Keratinocyte (primary cell): ENCODE results near the gene SLC1A3. TPM values are rescaled to one million over a fixed set of nuclear protein-coding genes. Genes with fewer than 3 reads are reported as not detected.

Source experiments
- DNase-seq: peaks from one replicate; pipeline ENCODE4 v3.0.0-alpha.2; 2011; ENCODE audit warnings: low read depth, missing footprints, low spot score
- FAIRE-seq: peaks from 2 replicates; lab custom pipeline; 2011; peaks lifted over from hg19 to GRCh38; lab: Jason Lieb, UNC
- H2AFZ ChIP-seq: 2 replicates; pipeline ENCODE4 v1.6.0; 2012; ENCODE audit warnings: low read length, control low read depth, inconsistent platforms; ENCODE audit not compliant: control insufficient read depth
- H3K27ac ChIP-seq: 2 replicates; pipeline ENCODE4 v1.5.1; 2011; ENCODE audit warnings: low read length; ENCODE audit not compliant: control insufficient read depth, insufficient read depth
- H3K27me3 ChIP-seq: 3 replicates; pipeline ENCODE4 v1.6.0; 2011; ENCODE audit warnings: low read length; ENCODE audit not compliant: control insufficient read depth, insufficient read depth; ENCODE audit errors: extremely low read depth
- H3K36me3 ChIP-seq, 2 experiments: 2 replicates in 1 of 2; 3 replicates in 1 of 2; pipeline ENCODE4 v1.5.1; 2011; ENCODE audit warnings: low read length in 2 of 2, mild to moderate bottlenecking in 1 of 2; ENCODE audit not compliant: control insufficient read depth in 2 of 2, insufficient read depth in 2 of 2; ENCODE audit errors: extremely low read depth in 1 of 2
- H3K4me1 ChIP-seq: 3 replicates; pipeline ENCODE4 v1.5.1; 2011; ENCODE audit warnings: low read length; ENCODE audit not compliant: control insufficient read depth, insufficient read depth; ENCODE audit errors: extremely low read depth
- H3K4me2 ChIP-seq: 3 replicates; pipeline ENCODE4 v1.6.0; 2011; ENCODE audit warnings: low read depth, low read length; ENCODE audit not compliant: control insufficient read depth, insufficient read depth; ENCODE audit errors: extremely low read depth
- H3K4me3 ChIP-seq, 3 experiments: fragments of 200-600 bp in 1 of 3; sonication (generic) in 1 of 3; 2 replicates in 2 of 3; 3 replicates in 1 of 3; pipeline ENCODE4 v1.5.1; 2011 to 2016; ENCODE audit warnings: low read length in 3 of 3, mild to moderate bottlenecking in 3 of 3, control low read depth in 2 of 3, inconsistent platforms in 1 of 3, low read depth in 1 of 3, mixed read lengths in 1 of 3, mixed run types in 1 of 3, moderate library complexity in 1 of 3; ENCODE audit not compliant: control insufficient read depth in 2 of 3, insufficient read depth in 2 of 3; ENCODE audit errors: extremely low read depth in 1 of 3
- H3K79me2 ChIP-seq: 2 replicates; pipeline ENCODE4 v1.6.0; 2012; ENCODE audit warnings: low read length; ENCODE audit not compliant: control insufficient read depth, insufficient read depth
- H3K9ac ChIP-seq: 3 replicates; pipeline ENCODE4 v1.6.0; 2011; ENCODE audit warnings: low read length; ENCODE audit not compliant: control insufficient read depth, insufficient read depth; ENCODE audit errors: extremely low read depth
- H3K9me1 ChIP-seq: 3 replicates; pipeline ENCODE4 v1.6.0; 2011; ENCODE audit warnings: low read length; ENCODE audit not compliant: control insufficient read depth, insufficient read depth; ENCODE audit errors: extremely low read depth
- H3K9me3 ChIP-seq: 2 replicates; pipeline ENCODE4 v1.5.1; 2012; ENCODE audit warnings: low read depth, low read length; ENCODE audit not compliant: control insufficient read depth
- H4K20me1 ChIP-seq: 3 replicates; pipeline ENCODE4 v1.6.0; 2011; ENCODE audit warnings: low read length; ENCODE audit not compliant: control insufficient read depth, insufficient read depth; ENCODE audit errors: extremely low read depth
- EZH2 ChIP-seq: IDR thresholded peaks from one replicate; pipeline ENCODE4 v1.6.1; 2012; ENCODE audit warnings: inconsistent platforms, mild to moderate bottlenecking, low read length, moderate library complexity
- dilution Hi-C: fragments of 300-500 bp; cut with MboI; formaldehyde crosslinking; loops from one replicate; pipeline ENCODE4 v1.7.0; 2020; ENCODE audit warnings: low sequenced_read_pairs; ENCODE audit not compliant: extremely low pct_ligation_motif_present
- polyA plus RNA-seq, 5 experiments: library from polyadenylated mRNA; depleted of rRNA in 3 of 5; stranded (reverse) in 3 of 5; stranded (forward) in 1 of 5; unstranded in 1 of 5; fragments of >200 nt; gene quantifications; 1 replicate in 1 of 5; 2 replicates in 3 of 5; 3 replicates in 1 of 5; pipeline versions ENCODE4 v1.2.1 to v1.2.3, GENCODE V29; 2011 to 2012; ENCODE audit warnings: missing spikeins in 2 of 5, low read depth in 1 of 5, low replicate concordance in 1 of 5
- TF ChIP-seq, protein P1 (sequence below), 3 experiments: IDR thresholded peaks in 1 of 3; conservative IDR thresholded peaks in 1 of 3; optimal IDR thresholded peaks in 1 of 3; 2 replicates in 2 of 3; 3 replicates in 1 of 3; pipeline versions ENCODE3 to v1.5.1; 2011; ENCODE audit warnings: low read length in 3 of 3, mild to moderate bottlenecking in 3 of 3, moderate library complexity in 2 of 3, control low read depth in 1 of 3, inconsistent platforms in 1 of 3; ENCODE audit not compliant: insufficient read depth in 2 of 3; ENCODE audit errors: extremely low read depth in 1 of 3

SLC1A3 gene
- polyA plus RNA-seq, 1 donor (not counting 4 experiments of a cell fraction or from before 2014, with no cell fraction given): 22.2 TPM

DNA sequence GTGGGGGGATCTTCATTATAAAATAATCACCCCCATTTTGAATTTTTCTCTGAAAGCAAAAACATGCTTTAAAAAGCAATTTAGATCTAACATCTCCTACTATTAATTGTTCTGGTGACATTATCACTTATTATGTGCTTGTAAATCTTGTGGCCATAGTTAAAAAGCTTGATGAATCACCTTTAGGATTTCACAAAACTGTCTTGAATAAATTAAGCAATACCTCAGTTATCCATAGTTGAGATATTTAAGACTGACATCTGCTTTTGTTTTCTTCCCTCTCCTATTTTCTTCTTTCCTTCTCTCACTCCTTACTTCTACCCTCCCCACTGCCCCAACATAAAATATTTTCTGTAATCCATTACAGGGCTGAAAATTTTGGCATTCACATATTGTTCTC lies 84.8 kb downstream of the SLC1A3 start:
- dilution Hi-C loops: no loop called here
- FAIRE-seq (no peak), DNase-seq (no peak)
- H3K9me3 ChIP-seq: no peaks in the 10 kb centered on the region
- no peaks in the 10 kb centered on the region for H3K27me3 ChIP-seq
- no peak overlapping the region for H3K9ac ChIP-seq
- peaks cover 0 to 2% of the 10 kb centered on the region in 2 experiments for H3K36me3 ChIP-seq
- no peak overlapping the region for H2AFZ ChIP-seq
- TF ChIP-seq, protein P1, sequence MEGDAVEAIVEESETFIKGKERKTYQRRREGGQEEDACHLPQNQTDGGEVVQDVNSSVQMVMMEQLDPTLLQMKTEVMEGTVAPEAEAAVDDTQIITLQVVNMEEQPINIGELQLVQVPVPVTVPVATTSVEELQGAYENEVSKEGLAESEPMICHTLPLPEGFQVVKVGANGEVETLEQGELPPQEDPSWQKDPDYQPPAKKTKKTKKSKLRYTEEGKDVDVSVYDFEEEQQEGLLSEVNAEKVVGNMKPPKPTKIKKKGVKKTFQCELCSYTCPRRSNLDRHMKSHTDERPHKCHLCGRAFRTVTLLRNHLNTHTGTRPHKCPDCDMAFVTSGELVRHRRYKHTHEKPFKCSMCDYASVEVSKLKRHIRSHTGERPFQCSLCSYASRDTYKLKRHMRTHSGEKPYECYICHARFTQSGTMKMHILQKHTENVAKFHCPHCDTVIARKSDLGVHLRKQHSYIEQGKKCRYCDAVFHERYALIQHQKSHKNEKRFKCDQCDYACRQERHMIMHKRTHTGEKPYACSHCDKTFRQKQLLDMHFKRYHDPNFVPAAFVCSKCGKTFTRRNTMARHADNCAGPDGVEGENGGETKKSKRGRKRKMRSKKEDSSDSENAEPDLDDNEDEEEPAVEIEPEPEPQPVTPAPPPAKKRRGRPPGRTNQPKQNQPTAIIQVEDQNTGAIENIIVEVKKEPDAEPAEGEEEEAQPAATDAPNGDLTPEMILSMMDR (optimal IDR thresholded peaks at IDR 0.05 in 1 of 3, IDR thresholded peaks at IDR 0.05 in 1 of 3, conservative IDR thresholded peaks at IDR 0.05 in 1 of 3; ENCODE audit: extremely low read depth in 1 of 3, insufficient read depth in 2 of 3, low read length in 3 of 3): no peak
- no peak for TF ChIP-seq EZH2
- H3K9me1 ChIP-seq: no peaks in the 10 kb centered on the region
- H3K27ac ChIP-seq: no peak overlapping the region
- H3K79me2 ChIP-seq: no peaks in the 10 kb centered on the region
- H3K4me1 ChIP-seq: peaks cover 23% of the 10 kb centered on the region
- H4K20me1 ChIP-seq: no peaks in the 10 kb centered on the region
- peak overlapping the region; percentile 75 for H3K4me2 ChIP-seq
- H3K4me3 ChIP-seq: no peak overlapping the region

DNA sequence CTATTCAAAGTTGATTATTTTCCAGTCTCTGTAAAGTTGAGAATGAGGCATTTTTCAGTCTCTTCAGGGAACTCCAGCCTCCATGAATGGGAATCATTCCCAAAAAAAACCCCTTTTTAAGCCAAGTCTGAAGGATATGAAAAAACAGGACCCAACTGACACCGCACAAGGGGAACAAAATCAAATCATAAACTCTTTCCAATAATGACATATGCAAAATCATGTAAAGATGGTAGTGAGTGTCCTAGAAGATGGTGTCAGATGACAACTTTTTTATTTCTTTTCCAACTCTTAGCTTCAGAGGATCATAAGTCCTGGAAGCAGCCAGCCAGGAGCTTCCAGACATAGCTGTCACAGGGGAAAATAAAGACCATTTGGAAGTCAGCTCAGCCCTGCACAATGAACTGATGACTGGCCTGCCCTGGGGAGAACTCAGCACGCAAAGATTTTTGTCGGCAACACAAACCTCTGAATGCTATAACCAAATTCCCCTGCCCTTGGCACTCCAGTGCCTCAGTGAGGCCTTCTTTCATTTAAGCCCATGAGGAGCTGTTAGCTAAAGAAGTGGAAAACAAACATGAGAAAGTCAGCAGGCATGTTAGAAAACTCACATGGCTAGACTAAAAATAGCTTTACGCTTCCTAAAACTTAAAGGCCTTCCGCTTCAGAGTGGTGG lies 85.4 kb downstream of the SLC1A3 start:
- H2AFZ ChIP-seq: no peak overlapping the region
- dilution Hi-C loops: no loop called here

More for the DNA sequence above, 85.4 kb downstream of the SLC1A3 start:
- TF ChIP-seq, protein P1 (optimal IDR thresholded peaks at IDR 0.05 in 1 of 3, IDR thresholded peaks at IDR 0.05 in 1 of 3, conservative IDR thresholded peaks at IDR 0.05 in 1 of 3; ENCODE audit: extremely low read depth in 1 of 3, insufficient read depth in 2 of 3, low read length in 3 of 3): no peak
- Histone ChIP-seq H3K9me1 (no peaks in the 10 kb centered on the region), H3K4me2 (no peak overlapping the region), H3K4me3 (no peak overlapping the region), H3K27me3 (no peaks in the 10 kb centered on the region), H3K4me1 (peaks cover 23% of the 10 kb centered on the region), H3K27ac (no peak overlapping the region), H3K79me2 (no peaks in the 10 kb centered on the region), H3K9ac (no peak overlapping the region), H3K36me3 (peaks cover 0 to 1% of the 10 kb centered on the region in 2 experiments), H4K20me1 (no peaks in the 10 kb centered on the region), H3K9me3 (no peaks in the 10 kb centered on the region)
- FAIRE-seq: no peak
- DNase-seq: no peak
